HG03025 (cell line): ENCODE data around the gene ERICH3.
"Not testable (repeated sequence)": the region's sequence is repeated elsewhere in the genome, so short reads cannot be mapped to it uniquely, and the experiment has no call there.

Experiments used
- ATAC-seq: cut with Tn5 transposase; IDR thresholded peaks from one replicate; pipeline ENCODE4 v1.9.1; 2021; ENCODE audit warnings: mild to moderate bottlenecking, moderate library complexity; ENCODE audit not compliant: unreplicated experiment, low FRiP score

The ERICH3 gene

GRCh38 chr1:74679811-74680210 lies 6.2 kb upstream of the ERICH3 start:
- ATAC-seq, result no peak

DNA sequence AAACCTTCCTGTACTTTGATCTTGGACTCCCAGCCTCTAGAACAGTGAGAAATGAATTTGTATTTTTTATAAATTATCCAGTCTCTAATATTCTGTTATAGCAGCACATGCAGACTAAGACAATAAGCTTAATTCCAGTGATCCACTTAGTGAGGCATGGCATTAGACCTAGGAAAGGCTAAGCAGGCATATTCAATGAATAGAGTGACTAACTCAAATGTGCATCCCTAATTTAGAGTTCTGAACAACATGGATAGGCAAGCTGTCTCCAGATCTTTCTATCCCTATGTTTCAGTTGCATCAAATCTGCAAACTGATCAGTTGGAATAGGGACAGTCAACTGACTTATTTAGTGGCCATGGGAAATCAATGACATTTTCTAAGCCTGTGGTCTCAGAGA lies 4.3 kb upstream of the ERICH3 start:
- no peak for ATAC-seq

- no peak for ATAC-seq
These were observed 871 bp upstream of the ERICH3 start for GRCh38 chr1:74674278-74675048.

GRCh38 chr1:74670866-74671265 lies 2.7 kb downstream of the ERICH3 start:
- not testable (repeated sequence) for ATAC-seq

- no peak for ATAC-seq
These were observed 18.9 kb downstream of the ERICH3 start for GRCh38 chr1:74654708-74655107.

GRCh38 chr1:74652711-74653139 lies 20.9 kb downstream of the ERICH3 start:
- peak; percentile 91 for ATAC-seq

GRCh38 chr1:74650561-74650960 lies 23.0 kb downstream of the ERICH3 start:
- ATAC-seq, result no peak

GRCh38 chr1:74641876-74642275 lies 31.7 kb downstream of the ERICH3 start:
- no peak for ATAC-seq

DNA sequence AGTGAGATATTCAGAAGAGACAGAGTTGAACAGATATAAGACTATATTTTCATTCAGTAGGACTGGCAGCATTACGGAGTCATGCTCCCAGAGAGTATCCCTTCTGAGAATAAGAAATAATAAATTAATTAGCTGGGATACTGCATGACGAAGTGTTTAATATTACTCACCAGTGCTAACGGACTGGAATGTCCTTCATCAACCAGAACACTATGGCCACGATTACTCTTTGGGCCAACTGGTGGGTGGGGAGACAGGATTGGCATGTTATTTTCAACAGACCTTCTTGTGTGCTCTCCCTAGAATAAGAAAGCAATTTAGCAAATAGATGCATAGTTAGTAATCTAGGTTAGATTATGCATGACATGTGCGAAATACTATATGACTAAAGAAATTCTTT lies 32.4 kb downstream of the ERICH3 start:
- ATAC-seq, result no peak

DNA sequence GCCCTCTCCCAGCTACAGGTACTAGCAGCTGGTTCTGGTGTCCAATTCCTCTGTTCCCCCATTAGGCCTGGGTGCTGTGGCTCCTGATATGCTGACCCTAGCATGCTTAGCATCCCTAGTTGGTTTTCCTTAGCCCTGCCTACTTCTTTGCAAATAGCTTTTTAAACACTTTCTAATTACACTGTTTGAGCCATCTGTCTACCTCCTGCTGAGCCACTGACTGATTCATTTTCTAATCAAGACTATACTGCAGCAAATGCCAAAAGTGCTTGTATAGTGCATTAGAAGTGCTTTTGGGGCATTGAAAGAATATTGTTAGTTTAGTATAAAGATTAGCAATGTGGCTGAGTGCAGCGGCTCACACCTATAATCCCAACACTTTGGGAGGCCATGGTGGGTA lies 36.3 kb downstream of the ERICH3 start:
- ATAC-seq, result no peak

DNA sequence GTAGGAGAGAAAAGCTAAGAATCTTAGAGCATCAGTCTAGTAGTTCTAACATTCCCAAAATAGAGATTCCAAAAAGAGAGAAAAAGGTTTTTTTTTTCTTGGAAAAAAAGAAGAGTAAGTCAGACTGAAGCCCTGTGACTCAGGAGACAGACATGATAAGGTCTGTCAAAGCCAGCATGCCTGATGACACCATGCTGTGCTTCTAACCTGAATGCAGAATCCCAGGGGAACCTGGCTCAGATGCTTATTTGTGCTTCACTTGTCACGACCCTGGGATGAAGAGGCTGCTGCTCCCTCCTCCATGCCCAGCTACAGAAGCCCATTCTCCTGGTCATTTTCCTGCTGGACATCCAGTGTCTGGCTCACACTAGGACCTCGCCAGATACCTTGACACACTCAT lies 44.3 kb downstream of the ERICH3 start:
- no peak for ATAC-seq

- no peak for ATAC-seq
These were observed 49.9 kb downstream of the ERICH3 start for GRCh38 chr1:74623716-74624115.

DNA sequence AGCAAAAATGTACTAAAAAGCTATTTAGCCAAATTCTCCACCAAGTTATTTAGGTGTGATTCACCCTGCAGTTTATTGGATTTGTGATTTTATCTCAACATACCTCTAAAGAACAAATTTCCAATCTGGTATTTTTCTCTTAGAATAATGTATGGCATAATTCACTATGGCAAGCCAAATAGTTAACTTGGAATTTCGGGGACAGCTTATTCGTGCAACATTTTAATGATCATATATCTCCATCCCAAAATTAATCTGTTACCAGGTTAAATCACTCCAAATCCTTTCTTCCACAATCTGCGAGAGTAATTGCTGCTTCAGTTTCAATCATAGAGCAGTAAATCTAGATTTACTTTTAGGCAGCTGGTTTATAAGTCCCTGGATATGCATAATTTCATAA lies 53.4 kb downstream of the ERICH3 start:
- ATAC-seq, result no peak

DNA sequence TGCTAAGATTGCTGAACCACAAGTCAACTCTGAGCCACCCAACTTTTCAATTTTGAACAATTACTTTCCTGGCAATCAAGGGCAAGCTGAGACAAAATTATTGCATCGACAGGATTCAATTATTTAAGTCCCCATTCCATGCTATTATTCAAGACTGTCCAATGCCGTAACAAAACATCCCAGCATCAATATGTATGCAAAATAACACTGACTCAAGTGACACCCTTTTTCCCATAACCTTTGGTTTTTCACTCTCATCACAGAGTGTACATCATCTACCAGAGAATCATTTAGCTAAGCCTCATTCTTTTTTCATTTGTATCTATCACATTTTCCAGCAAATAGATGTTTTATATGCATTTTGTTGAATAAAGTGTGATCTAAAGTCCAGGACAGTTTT lies 54.6 kb downstream of the ERICH3 start:
- ATAC-seq, result no peak

- no peak for ATAC-seq
These were observed 59.7 kb downstream of the ERICH3 start for GRCh38 chr1:74613894-74614293.

- no peak for ATAC-seq
These were observed 61.7 kb downstream of the ERICH3 start for GRCh38 chr1:74611887-74612286.

- ATAC-seq, result no peak
These were observed 62.6 kb downstream of the ERICH3 start for GRCh38 chr1:74610961-74611360.

GRCh38 chr1:74609810-74610371 lies 63.7 kb downstream of the ERICH3 start:
- ATAC-seq, result no peak

DNA sequence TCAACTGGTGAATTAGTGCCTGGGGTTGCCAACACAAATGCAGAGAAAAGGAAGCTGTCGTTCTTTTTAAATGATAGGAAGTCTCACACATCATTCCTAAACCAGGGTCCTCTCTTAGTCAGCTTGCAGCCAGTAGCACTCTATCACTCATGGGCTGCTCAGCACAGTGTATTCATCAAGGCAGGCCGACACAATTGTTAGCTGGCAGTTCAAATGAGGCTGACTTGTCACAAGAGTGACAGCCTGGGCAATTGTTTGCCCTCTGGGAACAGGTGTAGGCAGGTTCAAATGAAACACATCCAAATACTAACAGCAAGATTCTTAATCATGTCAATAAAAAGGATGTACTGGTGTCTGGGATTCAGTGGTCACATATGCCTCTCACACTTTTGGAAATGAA lies 76.9 kb downstream of the ERICH3 start:
- no peak for ATAC-seq

- no peak for ATAC-seq
These were observed 79.4 kb downstream of the ERICH3 start for GRCh38 chr1:74593887-74594866.
